Epidermal melanocyte (primary cell): ENCODE data around the gene HP1BP3.

ENCODE experiments used
- DNase-seq: peaks from one replicate; pipeline ENCODE4 v3.0.0; 2011; ENCODE audit warnings: low spot score; ENCODE audit not compliant: insufficient read length

The HP1BP3 gene

GRCh38 chr1:20770314-20771087 lies 16.6 kb downstream of the HP1BP3 start:
- DNase-seq, result no peak

GRCh38 chr1:20767271-20767670 lies 19.8 kb downstream of the HP1BP3 start:
- no peak for DNase-seq

- no peak for DNase-seq
Observed at GRCh38 chr1:20763417-20763816, 23.7 kb downstream of the HP1BP3 start.

- no peak for DNase-seq
Observed at GRCh38 chr1:20760322-20760721, 26.8 kb downstream of the HP1BP3 start.

- no peak for DNase-seq
Observed at GRCh38 chr1:20753589-20753988, 33.5 kb downstream of the HP1BP3 start.

GRCh38 chr1:20751462-20751990 lies 35.6 kb downstream of the HP1BP3 start:
- no peak for DNase-seq

- no peak for DNase-seq
Observed at GRCh38 chr1:20742671-20743070, 44.4 kb downstream of the HP1BP3 start.

GRCh38 chr1:20740781-20741180 lies 46.3 kb downstream of the HP1BP3 start:
- no peak for DNase-seq

- no peak for DNase-seq
Observed at GRCh38 chr1:20739225-20739624, 47.9 kb downstream of the HP1BP3 start.

- no peak for DNase-seq
Observed at GRCh38 chr1:20735581-20736111, 51.5 kb downstream of the HP1BP3 start.

- no peak for DNase-seq
Observed at GRCh38 chr1:20733360-20733975, 53.6 kb downstream of the HP1BP3 start.

- peak; percentile 55 for DNase-seq
Observed at GRCh38 chr1:20732588-20733359, 54.3 kb downstream of the HP1BP3 start, which contains the start of gene SH2D5. Gene SH2D5, minus strand, starts transcription at chr1:20732703. Its CDS starts 4,659 bp downstream, at chr1:20728044.

- peak; percentile 68 for DNase-seq
Observed at GRCh38 chr1:20732071-20732587, 55.0 kb downstream of the HP1BP3 start.

GRCh38 chr1:20731057-20731991 lies 55.8 kb downstream of the HP1BP3 start:
- DNase-seq, result no peak

GRCh38 chr1:20730690-20731056 lies 56.4 kb downstream of the HP1BP3 start:
- no peak for DNase-seq

GRCh38 chr1:20729990-20730689 lies 57.0 kb downstream of the HP1BP3 start:
- no peak for DNase-seq

- DNase-seq, result no peak
Observed at GRCh38 chr1:20729155-20729931, 57.8 kb downstream of the HP1BP3 start.

- DNase-seq, result no peak
Observed at GRCh38 chr1:20728371-20729154, 58.5 kb downstream of the HP1BP3 start.
